Fibroblast of skin of abdomen (primary cell): ENCODE data around the gene PRKG1.

Source experiments
- DNase-seq: peaks from one replicate; pipeline ENCODE4 v3.0.0-alpha.2; 2013

Gene PRKG1

GRCh38 chr10:51076299-51076841, 2.1 kb downstream of the PRKG1 start:
- DNase-seq: no peak

- no peak for DNase-seq
Observed at GRCh38 chr10:51077074-51077473, 2.8 kb downstream of the PRKG1 start.

DNA sequence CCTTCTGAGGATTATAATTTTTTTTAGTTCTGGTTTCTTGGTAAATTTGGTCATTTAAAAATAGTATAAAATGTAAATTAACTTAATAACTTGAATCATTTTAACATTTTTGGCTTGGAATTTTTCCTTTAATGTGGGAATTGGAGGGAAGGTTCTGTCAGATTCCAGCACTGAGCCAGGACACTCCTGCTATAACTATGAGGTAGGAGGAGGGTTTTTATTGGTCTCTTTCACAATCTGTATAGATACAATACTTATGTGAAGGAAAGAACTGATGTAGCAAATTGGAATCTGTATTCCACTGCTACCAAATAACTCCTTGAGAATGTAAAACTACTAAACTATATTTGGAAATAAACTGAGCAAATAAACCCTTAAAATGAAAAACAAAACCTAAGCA, 3.2 kb downstream of the PRKG1 start:
- peak; percentile 4 for DNase-seq

- no peak for DNase-seq
Observed at GRCh38 chr10:51079331-51079730, 5.0 kb downstream of the PRKG1 start.

DNA sequence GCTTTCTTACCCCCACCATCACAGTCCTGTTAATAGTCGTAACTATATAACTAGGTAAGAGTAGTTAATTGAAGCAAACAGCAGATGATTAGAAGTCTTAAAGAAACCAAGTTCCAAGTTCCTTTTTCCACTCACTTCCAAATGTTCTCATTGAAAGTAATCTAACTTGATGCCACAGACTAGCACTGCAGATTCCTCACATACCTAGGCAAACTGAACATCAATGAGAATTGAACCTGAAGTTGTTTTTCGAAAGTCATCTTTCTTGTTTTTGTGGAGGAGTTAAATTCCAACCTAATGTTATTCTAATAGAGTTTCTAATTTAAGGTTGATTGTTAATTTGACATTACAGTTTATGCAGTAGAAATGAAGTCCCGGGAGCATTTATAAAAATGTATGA, 5.5 kb downstream of the PRKG1 start:
- no peak for DNase-seq

DNA sequence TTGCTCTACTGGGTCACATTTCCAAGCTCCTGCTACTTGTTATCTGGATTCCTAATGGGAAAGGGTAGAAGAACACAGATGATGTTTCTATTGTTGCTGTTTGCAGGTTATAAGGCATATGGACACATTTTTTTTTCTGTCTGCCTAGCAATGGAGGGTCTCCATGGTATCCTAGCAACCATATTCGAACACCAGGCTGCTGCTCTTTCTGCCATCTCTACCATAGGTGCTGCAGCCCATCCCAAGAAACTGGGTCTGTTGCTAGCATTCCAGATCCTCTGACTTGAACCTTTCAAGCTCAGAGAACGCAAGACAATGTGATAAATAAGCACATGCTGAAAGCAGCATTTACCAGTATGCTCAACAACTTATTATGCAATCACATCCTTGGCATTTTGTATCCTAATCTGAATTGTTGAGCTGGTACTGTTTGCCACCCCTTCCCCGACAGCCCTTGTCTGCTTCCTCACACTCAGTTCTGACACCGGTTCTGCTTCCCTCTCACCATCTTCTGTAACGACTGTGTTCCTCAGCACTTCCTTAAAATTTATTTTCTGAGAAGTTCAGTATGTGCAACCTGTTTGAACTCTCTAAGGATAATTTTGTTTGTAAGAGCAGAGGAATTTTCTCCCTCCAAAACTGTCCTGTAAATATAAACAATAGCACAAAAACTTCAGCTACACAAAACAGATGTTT, 6.2 kb downstream of the PRKG1 start:
- no peak for DNase-seq

GRCh38 chr10:51082857-51083256, 8.6 kb downstream of the PRKG1 start:
- no peak for DNase-seq

GRCh38 chr10:51083356-51083853, 9.1 kb downstream of the PRKG1 start:
- DNase-seq: peak; percentile 41

- no peak for DNase-seq
Observed at GRCh38 chr10:51085204-51085603, 10.9 kb downstream of the PRKG1 start.

GRCh38 chr10:51086710-51087109, 12.4 kb downstream of the PRKG1 start:
- peak; percentile 23 for DNase-seq

DNA sequence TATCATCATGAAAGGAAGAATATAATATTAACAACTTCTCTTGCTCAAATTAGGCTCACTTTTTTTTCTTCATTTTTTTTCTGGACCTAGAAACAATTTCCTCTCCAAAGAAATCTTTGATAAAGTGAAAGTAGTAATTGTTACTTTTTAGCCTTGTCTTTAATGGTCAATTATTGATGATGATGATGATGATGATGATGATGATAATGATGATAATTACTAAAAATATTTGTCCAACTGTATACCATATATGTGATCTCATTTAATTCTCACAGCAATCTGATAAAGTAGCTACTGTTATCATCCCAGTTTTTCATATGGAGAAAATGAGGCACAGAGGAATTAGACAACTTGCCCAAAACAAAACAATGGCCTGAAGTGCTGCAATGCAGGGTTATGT, 12.8 kb downstream of the PRKG1 start:
- no peak for DNase-seq

DNA sequence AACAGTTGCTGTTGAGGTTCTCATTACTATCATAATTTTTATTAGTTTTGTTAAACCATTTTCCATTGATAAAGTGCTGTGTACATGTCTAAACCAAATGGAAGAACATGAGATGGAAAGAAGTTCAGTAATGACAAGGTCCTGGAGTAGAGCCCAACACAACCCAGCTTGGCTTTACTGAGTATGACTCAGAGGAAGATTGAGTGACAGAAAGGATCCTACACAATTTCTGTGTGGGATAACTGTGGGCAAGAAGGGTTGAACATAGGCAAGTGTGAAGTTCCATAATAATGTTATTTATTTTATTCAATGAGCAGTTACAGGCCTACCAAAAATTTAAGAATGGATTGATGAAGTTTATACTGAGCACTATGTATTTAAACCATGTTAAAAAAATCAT, 15.9 kb downstream of the PRKG1 start:
- DNase-seq: no peak

GRCh38 chr10:51092402-51092801, 18.1 kb downstream of the PRKG1 start:
- DNase-seq: no peak

- no peak for DNase-seq
Observed at GRCh38 chr10:51095444-51095843, 21.2 kb downstream of the PRKG1 start.

DNA sequence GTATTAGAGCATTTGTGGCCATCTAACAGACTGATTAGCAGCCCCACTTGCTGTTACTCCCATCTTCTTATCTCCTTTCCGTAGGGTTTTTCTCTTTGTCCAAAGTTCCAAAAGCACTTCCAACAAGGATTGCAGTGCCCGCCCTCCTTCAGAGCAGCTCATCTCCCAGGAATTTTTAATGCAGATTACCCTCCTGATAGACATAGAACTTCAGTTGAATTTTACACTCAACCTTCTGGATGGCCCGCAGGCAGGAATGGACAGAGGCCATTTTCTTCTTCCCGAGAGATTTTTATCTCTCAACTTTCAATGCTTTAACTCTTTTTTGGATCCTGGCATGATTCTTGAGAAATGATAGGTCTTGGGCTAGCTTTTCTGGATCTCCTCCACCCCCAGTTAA, 23.3 kb downstream of the PRKG1 start:
- DNase-seq: no peak

GRCh38 chr10:51100221-51100620, 25.9 kb downstream of the PRKG1 start:
- no peak for DNase-seq

DNA sequence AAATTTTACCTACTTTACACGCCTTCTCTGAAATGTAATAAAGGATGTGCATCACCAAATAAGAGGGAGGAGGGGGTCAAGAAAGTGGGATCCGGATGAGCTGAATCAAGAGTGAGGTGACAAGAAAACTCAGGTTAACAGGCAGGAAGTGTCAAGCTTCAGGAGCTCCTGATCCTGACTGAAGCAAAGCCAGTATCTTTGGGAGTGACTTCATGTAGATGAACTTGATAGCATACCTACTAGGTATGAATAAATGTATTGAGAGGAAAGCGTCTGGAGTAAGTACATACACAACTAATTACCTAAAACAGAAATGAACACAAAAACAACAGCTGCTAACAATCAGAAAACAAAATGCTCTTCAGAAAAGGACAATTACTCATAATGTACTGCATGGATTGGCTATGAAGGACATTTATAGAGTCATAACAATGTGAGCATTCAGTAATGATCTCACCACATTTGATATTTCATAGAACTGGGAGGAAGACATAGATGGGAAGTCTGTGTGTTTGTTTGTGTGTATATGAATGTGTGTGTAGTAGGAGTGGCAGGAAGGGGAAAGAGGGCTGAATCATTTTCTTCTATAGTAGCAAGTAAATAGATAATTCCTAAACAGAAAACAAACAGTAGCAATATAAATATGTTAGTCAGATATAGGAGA, 29.4 kb downstream of the PRKG1 start:
- no peak for DNase-seq

- no peak for DNase-seq
Observed at GRCh38 chr10:51106311-51106945, 32.1 kb downstream of the PRKG1 start.

- DNase-seq: no peak
Observed at GRCh38 chr10:51108406-51108805, 34.1 kb downstream of the PRKG1 start.

DNA sequence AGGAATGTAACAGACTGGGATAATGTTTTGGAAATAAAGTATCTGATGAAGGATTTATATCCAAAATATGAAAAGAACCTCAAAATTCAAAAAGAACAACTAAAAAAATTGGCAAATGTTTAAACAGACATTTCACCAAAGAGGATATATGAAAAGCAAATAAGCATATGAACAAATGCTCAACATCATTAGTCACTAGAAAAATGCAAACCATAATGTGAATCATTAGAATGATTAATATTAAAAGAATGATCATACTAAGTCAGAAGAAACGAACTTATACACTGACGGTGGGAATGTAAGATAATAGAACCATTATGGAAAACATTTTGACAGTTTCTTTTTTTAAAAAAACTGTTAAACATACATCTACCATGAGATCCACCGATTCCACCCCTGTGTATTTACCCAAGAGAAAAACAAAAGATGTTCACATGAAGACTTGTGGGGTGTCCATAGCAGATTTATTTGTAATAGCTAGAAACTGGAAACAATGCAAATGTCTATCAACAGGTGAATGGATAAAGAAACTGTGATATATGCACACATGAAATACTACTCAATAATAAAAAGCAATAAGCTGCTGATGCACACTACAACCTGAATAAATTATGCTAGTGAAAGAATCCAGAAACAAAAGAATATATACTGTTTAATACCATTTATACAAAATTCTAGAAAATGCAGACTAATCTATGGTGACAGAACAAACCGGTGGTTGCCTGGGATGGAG, 35.7 kb downstream of the PRKG1 start:
- peak; percentile 84 for DNase-seq

DNA sequence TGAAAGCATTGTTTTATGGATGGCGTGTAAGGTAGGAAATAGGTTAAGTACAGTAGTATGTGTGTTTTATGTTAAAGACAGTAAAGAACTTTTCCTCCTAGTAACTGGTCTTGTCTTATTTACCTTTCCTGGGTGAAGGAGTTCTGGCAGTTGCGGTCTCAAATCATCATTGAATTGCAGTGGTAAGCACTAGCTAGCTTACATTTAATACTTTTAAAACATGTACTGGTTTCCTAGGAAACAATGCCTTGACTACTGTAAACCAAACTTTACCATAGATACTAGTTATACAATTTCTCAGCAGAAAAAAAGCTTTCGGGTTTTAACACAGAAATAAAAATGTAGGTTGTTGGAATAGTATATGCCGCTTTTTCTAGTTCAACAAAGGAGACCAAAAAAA, 37.7 kb downstream of the PRKG1 start:
- DNase-seq: no peak

DNA sequence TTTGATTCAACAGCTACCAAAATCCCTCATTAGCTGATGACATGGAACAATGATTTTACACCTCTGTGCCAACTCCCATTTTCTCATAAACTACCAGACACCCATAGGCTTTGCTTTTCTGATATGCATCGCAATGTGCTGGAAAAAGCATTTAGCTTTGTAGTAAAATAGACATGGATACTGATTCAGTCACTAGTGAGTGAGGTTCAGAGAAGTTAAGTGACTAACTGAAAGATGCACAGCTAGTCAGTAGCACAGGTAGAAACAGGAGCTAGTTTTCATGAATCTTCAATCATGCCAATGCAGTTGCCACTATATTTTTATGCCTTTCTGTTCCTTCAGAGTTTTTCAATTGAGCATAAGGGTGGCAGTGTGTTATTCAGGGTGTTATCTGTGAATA, 38.7 kb downstream of the PRKG1 start:
- DNase-seq: no peak
